ENCODE measurements around the gene UBXN7. TPM values are rescaled to one million over a fixed set of nuclear protein-coding genes. Genes with fewer than 3 reads are reported as not detected.

UBXN7 gene
- total RNA-seq, 1 experiment from 2014 or later: 10.2 TPM

GRCh38 chr3:196321162-196321561, 111.1 kb downstream of the UBXN7 start:
- ATAC-seq (no peak), DNase-seq (no peak)
- TF ChIP-seq CTCF (conservative IDR thresholded peaks at IDR 0.05; ENCODE audit: low read depth, low read length) (no peak), EZH2 (IDR thresholded peaks at IDR 0.05; ENCODE audit: low read length, unreplicated experiment) (no peak), EZH2phosphoT487 (IDR thresholded peaks at IDR 0.05; ENCODE audit: borderline replicate concordance, low read length) (no peak)
- H3K9me3 ChIP-seq (ENCODE audit: low read length): no peaks in the 10 kb centered on the region
- no peak overlapping the region for H3K4me3 ChIP-seq (ENCODE audit: low read length)
- peaks cover 4% of the 10 kb centered on the region; the same call in 1 of the 2 replicates for H3K4me1 ChIP-seq (ENCODE audit: insufficient read depth, low read length)
- POLR2A ChIA-PET (ENCODE audit: unreplicated experiment): no interaction called here
- H3K4me2 ChIP-seq (ENCODE audit: low read length): no peak overlapping the region
- no TSS peak for BruUV-seq (replicated peaks)
- H3K27ac ChIP-seq (ENCODE audit: low read length): no peak overlapping the region
- H3K79me2 ChIP-seq (ENCODE audit: low read length): peaks cover 15% of the 10 kb centered on the region
- no peaks in the 10 kb centered on the region for H4K20me1 ChIP-seq (ENCODE audit: low read length)
- H3K27me3 ChIP-seq (ENCODE audit: low read length): no peaks in the 10 kb centered on the region
- CTCF ChIA-PET: no interaction called here
- H3K36me3 ChIP-seq (ENCODE audit: low read depth, low read length): no peaks in the 10 kb centered on the region
- no peak overlapping the region for H3K9ac ChIP-seq (ENCODE audit: low read length)
- no peaks in the 10 kb centered on the region for H3F3A ChIP-seq (ENCODE audit: low read length, unreplicated experiment)
- H3K9me2 ChIP-seq (replicated peaks; ENCODE audit: low read length): no peaks in the 10 kb centered on the region
- intact Hi-C loops (cut with micrococcal nuclease): no loop called here
- no peak overlapping the region for H2AFZ ChIP-seq (ENCODE audit: low read length)

- DNase-seq: no peak
Observed at GRCh38 chr3:196320137-196320536, 112.1 kb downstream of the UBXN7 start.

More at GRCh38 chr3:196320137-196320536, 112.1 kb downstream of the UBXN7 start:
- Histone ChIP-seq H3K9ac (ENCODE audit: low read length) (no peak overlapping the region), H4K20me1 (ENCODE audit: low read length) (no peaks in the 10 kb centered on the region), H3K4me1 (ENCODE audit: insufficient read depth, low read length) (peaks cover 4% of the 10 kb centered on the region; the same call in 1 of the 2 replicates), H2AFZ (ENCODE audit: low read length) (no peak overlapping the region), H3K27me3 (ENCODE audit: low read length) (no peaks in the 10 kb centered on the region), H3K79me2 (ENCODE audit: low read length) (peaks cover 15% of the 10 kb centered on the region), H3K9me3 (ENCODE audit: low read length) (no peaks in the 10 kb centered on the region), H3K9me2 (replicated peaks; ENCODE audit: low read length) (no peaks in the 10 kb centered on the region), H3K4me2 (ENCODE audit: low read length) (no peak overlapping the region), H3K4me3 (ENCODE audit: low read length) (no peak overlapping the region), H3K36me3 (ENCODE audit: low read depth, low read length) (no peaks in the 10 kb centered on the region), H3F3A (ENCODE audit: low read length, unreplicated experiment) (no peaks in the 10 kb centered on the region), H3K27ac (ENCODE audit: low read length) (no peak overlapping the region)
- no peak for ATAC-seq
- TF ChIP-seq EZH2 (IDR thresholded peaks at IDR 0.05; ENCODE audit: low read length, unreplicated experiment) (no peak), EZH2phosphoT487 (IDR thresholded peaks at IDR 0.05; ENCODE audit: borderline replicate concordance, low read length) (no peak), CTCF (conservative IDR thresholded peaks at IDR 0.05; ENCODE audit: low read depth, low read length) (no peak)
- intact Hi-C loops (cut with micrococcal nuclease): no loop called here
- no TSS peak for BruUV-seq (replicated peaks)
- ChIA-PET CTCF (no interaction called here), POLR2A (ENCODE audit: unreplicated experiment) (interaction anchor here (0.6 kb wide), 1 partner anchor 22 kb away, joined by 3 read pairs; no protein-coding TSS in a partner anchor)

Data from PC-3 (cell line).